Lung (tissue), 12 donors: Measurements from ENCODE around the gene PHLPP1. TPM values are rescaled to one million over a fixed set of nuclear protein-coding genes. Genes with fewer than 3 reads are reported as not detected.

Experiments used
- ATAC-seq: fragments of 200-7000 bp; cut with Tn5 transposase; one replicate; pipeline ENCODE4 v1.9.1; 2020; ENCODE audit warnings: moderate number of reproducible peaks; ENCODE audit not compliant: insufficient read depth, low FRiP score
- DNase-seq, 3 donors: peaks; one replicate each; pipeline ENCODE4 v3.0.0-alpha.2; 2013 to 2017
- H3K27ac ChIP-seq, 2 donors: one replicate each; pipeline ENCODE4 v1.5.1; 2013; ENCODE audit warnings: mild to moderate bottlenecking in 2 of 2, moderate library complexity in 2 of 2, control low read depth in 1 of 2, inconsistent platforms in 1 of 2, low read depth in 1 of 2, low read length in 1 of 2
- H3K27me3 ChIP-seq, 3 donors: one replicate each; pipeline ENCODE4 v1.5.1; 2013; ENCODE audit warnings: low read length in 2 of 3; ENCODE audit not compliant: control insufficient read depth in 3 of 3, insufficient read depth in 3 of 3
- H3K36me3 ChIP-seq, 4 donors: one replicate each; pipeline ENCODE4 v1.5.1; 2013; ENCODE audit warnings: low read length in 4 of 4, mild to moderate bottlenecking in 1 of 4, moderate library complexity in 1 of 4; ENCODE audit not compliant: control insufficient read depth in 4 of 4, insufficient read depth in 4 of 4
- H3K4me1 ChIP-seq, 5 donors: one replicate each; pipeline ENCODE4 v1.5.1; 2013; ENCODE audit warnings: low read length in 5 of 5, mild to moderate bottlenecking in 2 of 5, moderate library complexity in 1 of 5; ENCODE audit not compliant: control insufficient read depth in 5 of 5, insufficient read depth in 5 of 5
- H3K4me3 ChIP-seq: one replicate; pipeline ENCODE4 v1.5.1; 2013; ENCODE audit warnings: mild to moderate bottlenecking, control low read depth, moderate library complexity
- H3K9ac ChIP-seq, 2 donors: one replicate each; pipeline ENCODE4 v1.5.1; 2013; ENCODE audit warnings: low read length in 2 of 2, control low read depth in 1 of 2; ENCODE audit not compliant: insufficient read depth in 1 of 2
- H3K9me3 ChIP-seq, 4 donors: one replicate each; pipeline ENCODE4 v1.5.1; 2013; ENCODE audit warnings: low read length in 3 of 4, mild to moderate bottlenecking in 1 of 4, moderate library complexity in 1 of 4; ENCODE audit not compliant: control insufficient read depth in 4 of 4, insufficient read depth in 3 of 4
- CTCF ChIP-seq: IDR thresholded peaks from 2 replicates; pipeline ENCODE4 v1.5.1; 2012; ENCODE audit warnings: mild to moderate bottlenecking; ENCODE audit errors: control extremely low read depth, extremely low read depth
- WGBS, 2 donors: extraction: QIAGEN DNeasy Blood & Tissue Kit; methylation state at CpG; one replicate each; pipeline ENCODE4 v1.1.7; 2013; 5-methylcytosine and 5-hydroxymethylcytosine counted together
- polyA plus RNA-seq, 2 donors: library from polyadenylated mRNA; stranded (reverse); fragments of 200-250 nt; gene quantifications; one replicate each; pipeline ENCODE4 v1.2.1, GENCODE V29; 2013
- total RNA-seq, 2 donors: library from RNA; depleted of rRNA in 1 of 2; stranded (reverse); fragments of >200 nt in 1 of 2; gene quantifications; one replicate each; pipeline ENCODE4 v1.2.1, GENCODE V29; 2014 to 2021
- donor health status: control.
- donor health status: control.
- donor health status: Bipolar disorder and iron deficiency.
- donor health status: healthy.
- donor health status: DM: yes; HTN: yes; CAD: no.

PHLPP1 gene
- total and polyA plus RNA-seq, 4 donors = 2.3 to 29.2 (median 7.9) TPM

GRCh38 chr18:62937065-62937464, 221.7 kb downstream of the PHLPP1 start:
- Histone ChIP-seq H3K36me3 (no peaks in the 10 kb centered on the region), H3K9me3 (no peaks in the 10 kb centered on the region), H3K27ac (no peak overlapping the region), H3K4me3 (no peak overlapping the region), H3K9ac (no peak overlapping the region), H3K27me3 (no peaks in the 10 kb centered on the region), H3K4me1 (peaks cover 0 to 5% (median 3%) of the 10 kb centered on the region in 5 donors)
- 33 to 45% methylated on average over 2 of the region's 2 CpGs for WGBS, 2 donors
- no peak for TF ChIP-seq CTCF
- ATAC-seq (no peak), DNase-seq (peak in 1 of 3 donors; percentile 21)

- Histone ChIP-seq H3K4me1 (peaks cover 0 to 5% (median 3%) of the 10 kb centered on the region in 5 donors), H3K27me3 (no peaks in the 10 kb centered on the region), H3K9me3 (no peaks in the 10 kb centered on the region), H3K36me3 (no peaks in the 10 kb centered on the region), H3K27ac (no peak overlapping the region), H3K9ac (no peak overlapping the region), H3K4me3 (no peak overlapping the region)
- TF ChIP-seq CTCF = no peak
- DNase-seq = no peak
- ATAC-seq = no peak
- WGBS, 2 donors = 28 to 71% methylated on average over 1 of the region's 1 CpG
Observed at GRCh38 chr18:62938006-62938405, 222.7 kb downstream of the PHLPP1 start.

- Histone ChIP-seq H3K9me3 (no peaks in the 10 kb centered on the region), H3K27ac (no peak overlapping the region), H3K4me3 (no peak overlapping the region), H3K36me3 (no peaks in the 10 kb centered on the region), H3K27me3 (no peaks in the 10 kb centered on the region), H3K9ac (no peak overlapping the region), H3K4me1 (peaks cover 0 to 5% (median 3%) of the 10 kb centered on the region in 5 donors)
- TF ChIP-seq CTCF = no peak
- DNase-seq = no peak
- no peak for ATAC-seq
Observed at GRCh38 chr18:62938487-62938886, 223.1 kb downstream of the PHLPP1 start.

GRCh38 chr18:62939433-62939832, 224.1 kb downstream of the PHLPP1 start:
- ATAC-seq (no peak), DNase-seq (peak in 2 of 3 donors; percentile 47 to 54)
- H3K4me1 ChIP-seq = peaks cover 0 to 5% (median 3%) of the 10 kb centered on the region in 5 donors
- H3K36me3 ChIP-seq = no peaks in the 10 kb centered on the region
- H3K27ac ChIP-seq = no peak overlapping the region
- TF ChIP-seq CTCF = no peak
- H3K27me3 ChIP-seq = no peaks in the 10 kb centered on the region
- H3K9me3 ChIP-seq = no peaks in the 10 kb centered on the region
- WGBS, 2 donors = 7 to 24% methylated on average over 6 of the region's 6 CpGs
- no peak overlapping the region for H3K9ac ChIP-seq
- no peak overlapping the region for H3K4me3 ChIP-seq
